ENCODE data around the gene DBP. TPM values are rescaled to one million over a fixed set of nuclear protein-coding genes. Genes with fewer than 3 reads are reported as not detected.

DBP gene
- total and polyA plus RNA-seq, 2 of the 13 experiments (the other 11 are each of a cell fraction or from before 2014, with no cell fraction given) = 1.7 to 5.8 TPM

- TF ChIP-seq HNF4G (IDR thresholded peaks at IDR 0.05; ENCODE audit: borderline replicate concordance, low read depth, low read length) = peak; percentile 77
- TF ChIP-seq HNF4G (CRISPR knock-in tag; IDR thresholded peaks at IDR 0.05; ENCODE audit: borderline replicate concordance, low read depth) = no peak
Measured at GRCh38 chr19:48633148-48634035, 3.8 kb downstream of the DBP start (continued).

GRCh38 chr19:48632692-48633147, 4.5 kb downstream of the DBP start:
- H3K9ac ChIP-seq (ENCODE audit: insufficient read depth, low read depth, low read length) = no peak overlapping the region
- CTCF ChIA-PET (ENCODE audit: low intra/inter-chr PET ratio, low total read pairs) = no interaction called here
- H3K4me2 ChIP-seq (ENCODE audit: low read depth, low read length) = no peak overlapping the region
- POLR2A ChIA-PET = interaction anchor here (0.9 to 5.8 kb wide), 3 partner anchors 12 to 82 kb away, joined by 3 to 61 read pairs (median 16); partner anchors contain the start of genes CA11, RPL18 and SPHK2
- H4K20me1 ChIP-seq (ENCODE audit: insufficient read depth, low read length) = no peaks in the 10 kb centered on the region
- H2AFZ ChIP-seq (ENCODE audit: low read length) = no peak overlapping the region
- DNase-seq (ENCODE audit: low spot score) (no peak), FAIRE-seq (no peak), ATAC-seq (no peak)
- H3K4me3 ChIP-seq (replicated peaks in 1 of 3; ENCODE audit: insufficient read depth in 1 of 3, low read depth in 2 of 3, low read length in 3 of 3) = no peak overlapping the region
- in situ Hi-C loops (cut with HindIII; ENCODE audit: extremely low pct_ligation_motif_present, low pct_unique_long_range_greater_than_20kb) = no loop called here
- BruUV-seq (replicated peaks) = no TSS peak
- H3K9me3 ChIP-seq (ENCODE audit: low read length) = no peaks in the 10 kb centered on the region
- no peaks in the 10 kb centered on the region for H3K36me3 ChIP-seq (replicated peaks in 1 of 2; ENCODE audit: control insufficient read depth in 1 of 2, insufficient read depth in 2 of 2, low read length in 2 of 2)
- intact Hi-C loops (cut with micrococcal nuclease; ENCODE audit: unreplicated experiment) = no loop called here
- no peaks in the 10 kb centered on the region for H3K79me2 ChIP-seq (ENCODE audit: insufficient read depth, low read length)
- H3K4me1 ChIP-seq (ENCODE audit: insufficient read depth, low read length) = peaks cover 65% of the 10 kb centered on the region
- peak overlapping the region; percentile 90 for H3K27ac ChIP-seq (ENCODE audit: extremely low read length, insufficient read depth, low read length)
- no peaks in the 10 kb centered on the region; a peak in 1 of 5 replicates for H3K27me3 ChIP-seq (ENCODE audit: control insufficient read depth in 1 of 2, insufficient read depth in 2 of 2, low read length in 2 of 2)
- TF ChIP-seq ESRRA (CRISPR knock-in tag; IDR thresholded peaks at IDR 0.05; ENCODE audit: low read depth) (no peak), ZNF678 (CRISPR knock-in tag; IDR thresholded peaks at IDR 0.05) (no peak), RFX1 (IDR thresholded peaks at IDR 0.05) (no peak), ZNF263 (CRISPR knock-in tag; IDR thresholded peaks at IDR 0.05) (peak; percentile 74), POLR2G (IDR thresholded peaks at IDR 0.05; ENCODE audit: low read depth, low read length) (no peak), IRF2 (CRISPR knock-in tag; IDR thresholded peaks at IDR 0.05) (no peak), HNF1A (IDR thresholded peaks at IDR 0.05; ENCODE audit: low read depth) (no peak), HNF1A (CRISPR knock-in tag; IDR thresholded peaks at IDR 0.05; ENCODE audit: borderline replicate concordance) (no peak), ZNF629 (CRISPR knock-in tag; conservative IDR thresholded peaks at IDR 0.05) (no peak), ZNF770 (CRISPR knock-in tag; IDR thresholded peaks at IDR 0.05) (peak; percentile 92), CTCF (CRISPR knock-in tag; IDR thresholded peaks at IDR 0.05) (0 out of 2 replicates have a peak, but pooled peaks have one; percentile 3), NFATC3 (CRISPR knock-in tag; IDR thresholded peaks at IDR 0.05) (no peak), ZNF432 (CRISPR knock-in tag; IDR thresholded peaks at IDR 0.05; ENCODE audit: borderline replicate concordance) (no peak)

Measured in HepG2 (cell line).